Bronchial epithelial cell (primary cell): ENCODE data around the gene CRADD. TPM values are rescaled to one million over a fixed set of nuclear protein-coding genes. Genes with fewer than 3 reads are reported as not detected.
"Not testable (repeated sequence)": the region's sequence is repeated elsewhere in the genome, so short reads cannot be mapped to it uniquely, and the experiment has no call there.

Experiments
- DNase-seq: peaks from one replicate; pipeline ENCODE4 v3.0.0-alpha.2; 2010; ENCODE audit warnings: low read depth
- FAIRE-seq: peaks from 2 replicates; lab custom pipeline; 2011; peaks lifted over from hg19 to GRCh38; lab: Jason Lieb, UNC
- H3K27me3 ChIP-seq: 2 replicates; pipeline ENCODE4 v1.5.1; 2011; ENCODE audit warnings: low read length; ENCODE audit not compliant: control insufficient read depth, insufficient read depth
- H3K36me3 ChIP-seq: 2 replicates; pipeline ENCODE4 v1.5.1; 2011; ENCODE audit warnings: low read length; ENCODE audit not compliant: control insufficient read depth, insufficient read depth
- H3K4me3 ChIP-seq: 2 replicates; pipeline ENCODE4 v1.5.1; 2011; ENCODE audit warnings: mild to moderate bottlenecking, low read depth, low read length, control low read depth
- CTCF ChIP-seq: IDR thresholded peaks from 2 replicates; pipeline ENCODE4 v1.5.1; 2011; ENCODE audit warnings: mild to moderate bottlenecking, moderate library complexity, low read length, control low read depth, inconsistent platforms; ENCODE audit not compliant: insufficient read depth, severe bottlenecking
- total RNA-seq: library from RNA; depleted of rRNA; stranded (reverse); fragments of >200 nt; gene quantifications from 2 replicates; pipeline ENCODE4 v1.2.1, GENCODE V29; 2014

Gene CRADD
- total RNA-seq, 1 donor from 2014 or later: 11.8 TPM

- Histone ChIP-seq H3K4me3 (no peak overlapping the region), H3K27me3 (no peaks in the 10 kb centered on the region), H3K36me3 (no peaks in the 10 kb centered on the region)
- FAIRE-seq (no peak), DNase-seq (peak; percentile 20)
- TF ChIP-seq CTCF: no peak
Measured at GRCh38 chr12:93883436-93884154, 206.4 kb downstream of the CRADD start.

GRCh38 chr12:93884794-93885460 is 207.8 kb downstream of the CRADD start:
- no peak for TF ChIP-seq CTCF
- DNase-seq: no peak
- H3K36me3 ChIP-seq: no peaks in the 10 kb centered on the region
- no peaks in the 10 kb centered on the region for H3K27me3 ChIP-seq
- H3K4me3 ChIP-seq: no peak overlapping the region
- no peak for FAIRE-seq

DNA sequence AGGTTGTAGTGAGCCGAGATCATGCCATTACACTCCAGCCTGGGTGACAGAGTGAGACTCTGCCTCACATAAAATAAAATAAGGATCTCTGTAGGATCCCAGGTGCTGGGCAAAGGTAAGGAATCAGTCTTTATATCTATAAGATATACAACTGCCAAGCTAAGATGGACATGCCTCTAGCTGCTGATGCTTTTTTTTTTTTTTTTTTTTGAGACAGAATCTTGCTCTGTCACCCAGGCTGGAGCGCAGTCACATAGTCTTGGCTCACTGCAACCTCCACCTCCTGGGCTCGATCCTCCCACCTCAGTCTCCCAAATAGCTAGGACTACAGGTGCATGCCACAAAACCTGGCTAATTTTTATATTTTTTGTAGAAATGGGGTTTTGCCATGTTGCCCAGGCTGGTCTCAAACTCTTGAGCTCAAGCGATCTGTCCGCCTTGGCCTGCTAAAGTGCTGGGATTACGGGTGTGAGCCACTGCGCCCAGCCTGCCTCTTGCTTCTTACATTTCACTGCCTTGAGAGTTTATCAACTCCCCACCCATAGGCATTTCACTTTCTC is 208.9 kb downstream of the CRADD start:
- FAIRE-seq, H3K36me3 ChIP-seq, H3K27me3 ChIP-seq, H3K4me3 ChIP-seq, DNase-seq: not testable (repeated sequence)

DNA sequence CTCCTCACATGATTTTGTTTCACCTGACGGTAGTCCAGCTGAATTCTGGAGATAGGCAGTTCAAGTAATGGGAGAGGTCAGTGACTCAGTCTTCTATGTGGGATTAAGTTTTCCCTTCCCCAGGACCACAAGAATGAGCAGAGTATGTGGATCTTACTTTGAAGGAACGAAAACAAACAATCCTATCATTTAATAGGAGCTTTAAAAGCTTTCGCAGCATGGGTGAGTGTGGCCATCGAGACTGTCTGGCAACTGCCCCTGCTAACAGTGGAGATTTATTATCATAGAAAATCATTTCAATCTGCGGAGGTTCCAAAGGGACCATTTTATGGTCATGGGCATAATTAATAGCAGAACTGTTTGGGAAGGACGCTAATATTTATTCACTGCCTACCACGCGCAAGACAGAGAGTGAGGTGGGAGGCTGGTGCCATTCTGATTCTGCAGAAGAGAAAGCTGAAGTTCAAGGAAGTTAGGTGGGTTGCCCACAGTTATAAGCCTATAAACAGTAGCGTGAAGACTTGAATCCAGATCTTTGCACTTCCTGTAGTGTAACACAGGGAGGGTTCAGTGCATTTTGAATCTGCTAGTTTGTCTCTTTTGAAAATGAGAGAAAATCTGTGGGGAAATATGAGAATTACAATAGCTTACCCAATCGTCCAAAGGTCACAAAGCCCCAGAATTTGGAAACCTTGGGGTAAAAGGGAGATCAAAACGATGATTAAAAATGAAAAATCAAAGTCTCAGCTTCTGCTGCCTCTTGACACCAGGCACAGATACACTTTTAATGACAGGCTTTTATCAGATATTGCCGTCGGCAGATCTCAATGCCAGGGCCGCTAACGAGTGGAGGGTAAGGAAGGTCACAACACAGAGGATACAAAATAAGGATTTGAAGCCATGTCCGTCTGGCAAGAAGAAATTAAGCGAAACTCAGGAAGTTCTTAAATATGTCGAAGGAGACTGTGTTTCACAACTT is 209.6 kb downstream of the CRADD start:
- DNase-seq: no peak
- no peak for FAIRE-seq
- Histone ChIP-seq H3K36me3 (no peaks in the 10 kb centered on the region), H3K27me3 (no peaks in the 10 kb centered on the region), H3K4me3 (no peak overlapping the region)
- no peak for TF ChIP-seq CTCF

- no peak for FAIRE-seq
- H3K4me3 ChIP-seq: no peak overlapping the region
- H3K36me3 ChIP-seq: no peaks in the 10 kb centered on the region
- TF ChIP-seq CTCF: no peak
- DNase-seq: no peak
- no peaks in the 10 kb centered on the region for H3K27me3 ChIP-seq
Measured at GRCh38 chr12:93888964-93889363, 211.8 kb downstream of the CRADD start.
